GM12878 (cell line): ENCODE data around the gene PALLD. TPM values are rescaled to one million over a fixed set of nuclear protein-coding genes. Genes with fewer than 3 reads are reported as not detected.

ENCODE experiments used
- ATAC-seq: fragments of 200-7000 bp; cut with Tn5 transposase; 3 replicates; pipeline ENCODE4 v1.9.1; 2020; ENCODE audit warnings: mild to moderate bottlenecking, moderate library complexity
- BruUV-seq: library from RNA; stranded (reverse); fragments of 400-500 nt; replicated peaks from 2 replicates; lab custom pipeline; 2021; lab: Mats Ljungman, UMichigan
- CTCF ChIA-PET: fragments of 300-600 bp; sonication (Branson Sonifier 250); formaldehyde crosslinking; extraction: SDS; loops from one replicate; lab custom pipeline; 2021; ENCODE audit warnings: inconsistent platforms; lab: Yijun Ruan, JAX
- POLR2A ChIA-PET: fragments of 350-600 bp; formaldehyde crosslinking; extraction: SDS; loops from one replicate; lab custom pipeline; 2021; ENCODE audit warnings: inconsistent platforms; lab: Charles Lee
- RAD21 ChIA-PET: fragments of 300-600 bp; sonication (Branson Sonifier 250); formaldehyde crosslinking; loops from one replicate; lab custom pipeline; 2023; ENCODE audit warnings: antibody characterized with exemption; ENCODE audit not compliant: unreplicated experiment; lab: Charles Lee
- SMC1A ChIA-PET: fragments of 300-600 bp; sonication (Branson Sonifier 250); formaldehyde crosslinking; loops from one replicate; lab custom pipeline; 2023; ENCODE audit not compliant: unreplicated experiment, uncharacterized antibody; lab: Charles Lee
- DNase-seq: peaks from one replicate; pipeline ENCODE4 v3.0.0-alpha.2; 2011; ENCODE audit warnings: low read depth, low spot score
- FAIRE-seq: peaks from 3 replicates; lab custom pipeline; 2011; peaks lifted over from hg19 to GRCh38; lab: Jason Lieb, UNC
- H2AFZ ChIP-seq: 2 replicates; pipeline ENCODE4 v1.6.0; 2011; ENCODE audit warnings: low read depth, low read length, control low read depth; ENCODE audit not compliant: control insufficient read depth
- H3K27ac ChIP-seq: 2 replicates; pipeline ENCODE4 v1.5.1; 2011; ENCODE audit warnings: control low read depth; ENCODE audit not compliant: control insufficient read depth, insufficient read depth
- H3K27me3 ChIP-seq, 2 experiments: replicated peaks in 1 of 2; 2 replicates each; pipeline versions ENCODE4 v1.6.0 to v1.6.1; 2011; ENCODE audit warnings: low read length in 1 of 2; ENCODE audit not compliant: control insufficient read depth in 2 of 2, insufficient read depth in 2 of 2
- H3K36me3 ChIP-seq, 2 experiments: 2 replicates each; pipeline ENCODE4 v1.5.1; 2011; ENCODE audit warnings: low read length in 1 of 2; ENCODE audit not compliant: control insufficient read depth in 2 of 2, insufficient read depth in 2 of 2
- H3K4me1 ChIP-seq: 2 replicates; pipeline ENCODE4 v1.6.1; 2011; ENCODE audit warnings: mild to moderate bottlenecking, low read length, moderate library complexity, mixed read lengths; ENCODE audit not compliant: control insufficient read depth, insufficient read depth
- H3K4me2 ChIP-seq: 2 replicates; pipeline ENCODE4 v1.6.0; 2011; ENCODE audit warnings: control low read depth; ENCODE audit not compliant: control insufficient read depth, insufficient read depth
- H3K4me3 ChIP-seq: fragments of 200-600 bp; sonication (generic); 2 replicates; pipeline ENCODE4 v1.5.1; 2016
- H3K79me2 ChIP-seq: 2 replicates; pipeline ENCODE4 v1.6.0; 2011; ENCODE audit warnings: low read length; ENCODE audit not compliant: control insufficient read depth, insufficient read depth
- H3K9ac ChIP-seq: 2 replicates; pipeline ENCODE4 v1.8.0; 2011; ENCODE audit warnings: low read length, control low read depth, mixed read lengths; ENCODE audit not compliant: control insufficient read depth, insufficient read depth
- H3K9me3 ChIP-seq: replicated peaks from 3 replicates; pipeline ENCODE4 v1.5.1; 2011; ENCODE audit warnings: mild to moderate bottlenecking, low read length; ENCODE audit not compliant: control insufficient read depth, insufficient read depth
- H4K20me1 ChIP-seq: 2 replicates; pipeline ENCODE4 v1.6.0; 2011; ENCODE audit not compliant: control insufficient read depth, insufficient read depth
- LARP7 ChIP-seq: fragments of 450-650 bp; IDR thresholded peaks from 2 replicates; pipeline ENCODE4 v1.6.1; 2017; ENCODE audit warnings: mild to moderate bottlenecking
- NFXL1 ChIP-seq: fragments of 450-650 bp; IDR thresholded peaks from 2 replicates; pipeline ENCODE4 v1.6.1; 2017; ENCODE audit warnings: antibody characterized with exemption, mild to moderate bottlenecking, borderline replicate concordance
- POU2F2 ChIP-seq: IDR thresholded peaks from 3 replicates; pipeline ENCODE4 v1.6.1; 2011; ENCODE audit warnings: low read depth, mild to moderate bottlenecking, low read length, borderline replicate concordance
- RAD21 ChIP-seq: IDR thresholded peaks from 2 replicates; pipeline ENCODE4 v1.6.1; 2011; ENCODE audit warnings: mild to moderate bottlenecking, low read depth, low read length, moderate library complexity; ENCODE audit not compliant: insufficient read depth
- SIN3A ChIP-seq: IDR thresholded peaks from 2 replicates; pipeline ENCODE4 v1.6.1; 2012; ENCODE audit warnings: low read depth, low read length, improper control_type of control experiment
- TCF7 ChIP-seq: IDR thresholded peaks from 2 replicates; pipeline ENCODE4 v1.6.1; 2014; ENCODE audit warnings: antibody characterized with exemption, borderline replicate concordance
- ZNF622 ChIP-seq: fragments of 450-650 bp; IDR thresholded peaks from 2 replicates; pipeline ENCODE4 v1.6.1; 2017; ENCODE audit warnings: mild to moderate bottlenecking, inconsistent platforms
- WGBS: methylation state at CpG from one replicate; pipeline ENCODE4 v1.1.6; 2016; ENCODE audit warnings: low lambda C conversion rate; ENCODE audit not compliant: insufficient replicate concordance, insufficient coverage; ENCODE audit errors: missing lambda C conversion rate; 5-methylcytosine and 5-hydroxymethylcytosine counted together
- in situ Hi-C: fragments of 300-500 bp; cut with MboI; formaldehyde crosslinking; loops from 9 replicates; pipeline ENCODE4 v1.14.3; 2018; ENCODE audit warnings: mixed read lengths
- intact Hi-C: fragments of 100-400 bp; cut with micrococcal nuclease; formaldehyde crosslinking; loops from one replicate; pipeline ENCODE4 v1.14.2; 2022; ENCODE audit not compliant: unreplicated experiment
- polyA plus RNA-seq, 11 experiments: library from polyadenylated mRNA; depleted of rRNA in 4 of 11; unstranded in 6 of 11; stranded (reverse) in 5 of 11; fragments of >200 nt; fragmentation: Nextera tagmentation in 4 of 11; fragmentation: Illumina TruSeq in 1 of 11; extraction: Ambion mirVana in 4 of 11; extraction: Trizol in 1 of 11; gene quantifications; 1 replicate in 1 of 11; 2 replicates in 10 of 11; pipeline versions ENCODE4 v1.2.1 to v1.2.3, GENCODE V29; 2011 to 2016; ENCODE audit warnings: inconsistent platforms in 2 of 11, missing spikeins in 2 of 11, low read depth in 1 of 11
- total RNA-seq, 4 experiments: library from RNA; depleted of rRNA in 3 of 4; stranded (reverse); fragments of >200 nt in 3 of 4; fragmentation: Illumina TruSeq in 1 of 4; extraction: Trizol in 1 of 4; gene quantifications; 2 replicates each; pipeline versions ENCODE4 v1.2.1 to v1.2.3, GENCODE V29; 2013 to 2021
- TF ChIP-seq, protein P1 (sequence below): IDR thresholded peaks from 2 replicates; pipeline ENCODE4 v1.6.1; 2012; ENCODE audit warnings: improper control_type of control experiment, low read depth, low read length; ENCODE audit not compliant: insufficient replicate concordance
- TF ChIP-seq, protein P2 (sequence below): IDR thresholded peaks from 2 replicates; pipeline ENCODE4 v1.6.1; 2011; ENCODE audit warnings: low read depth, mild to moderate bottlenecking, low read length, moderate library complexity, borderline replicate concordance; ENCODE audit errors: extremely low read depth

The PALLD gene
- total and polyA plus RNA-seq, 10 of the 15 experiments (the other 5 are each of a cell fraction or from before 2014, with no cell fraction given), result 1.0 to 7.7 (median 1.7) TPM

DNA sequence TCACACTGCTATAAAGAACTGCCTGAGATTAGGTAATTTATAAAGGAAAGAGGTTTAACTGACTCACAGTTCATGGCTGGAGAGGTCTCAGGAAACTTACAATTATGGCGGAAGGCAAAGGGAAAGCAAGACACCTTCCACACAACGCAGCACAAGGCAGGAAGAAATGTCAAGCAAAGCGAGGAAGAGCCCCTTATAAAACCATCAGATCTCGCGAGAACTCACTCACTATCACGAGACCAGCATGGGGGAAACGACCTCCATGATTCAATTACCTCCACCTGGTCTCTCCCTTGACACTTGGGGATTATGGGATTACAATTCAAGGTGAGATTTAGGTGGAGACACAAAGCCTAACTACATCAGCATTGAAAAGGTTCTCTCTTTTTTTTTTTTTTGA lies 39.6 kb downstream of the PALLD start:
- H3K9me3 ChIP-seq, result no peaks in the 10 kb centered on the region
- TF ChIP-seq NFXL1, result no peak
- TF ChIP-seq, protein P1, sequence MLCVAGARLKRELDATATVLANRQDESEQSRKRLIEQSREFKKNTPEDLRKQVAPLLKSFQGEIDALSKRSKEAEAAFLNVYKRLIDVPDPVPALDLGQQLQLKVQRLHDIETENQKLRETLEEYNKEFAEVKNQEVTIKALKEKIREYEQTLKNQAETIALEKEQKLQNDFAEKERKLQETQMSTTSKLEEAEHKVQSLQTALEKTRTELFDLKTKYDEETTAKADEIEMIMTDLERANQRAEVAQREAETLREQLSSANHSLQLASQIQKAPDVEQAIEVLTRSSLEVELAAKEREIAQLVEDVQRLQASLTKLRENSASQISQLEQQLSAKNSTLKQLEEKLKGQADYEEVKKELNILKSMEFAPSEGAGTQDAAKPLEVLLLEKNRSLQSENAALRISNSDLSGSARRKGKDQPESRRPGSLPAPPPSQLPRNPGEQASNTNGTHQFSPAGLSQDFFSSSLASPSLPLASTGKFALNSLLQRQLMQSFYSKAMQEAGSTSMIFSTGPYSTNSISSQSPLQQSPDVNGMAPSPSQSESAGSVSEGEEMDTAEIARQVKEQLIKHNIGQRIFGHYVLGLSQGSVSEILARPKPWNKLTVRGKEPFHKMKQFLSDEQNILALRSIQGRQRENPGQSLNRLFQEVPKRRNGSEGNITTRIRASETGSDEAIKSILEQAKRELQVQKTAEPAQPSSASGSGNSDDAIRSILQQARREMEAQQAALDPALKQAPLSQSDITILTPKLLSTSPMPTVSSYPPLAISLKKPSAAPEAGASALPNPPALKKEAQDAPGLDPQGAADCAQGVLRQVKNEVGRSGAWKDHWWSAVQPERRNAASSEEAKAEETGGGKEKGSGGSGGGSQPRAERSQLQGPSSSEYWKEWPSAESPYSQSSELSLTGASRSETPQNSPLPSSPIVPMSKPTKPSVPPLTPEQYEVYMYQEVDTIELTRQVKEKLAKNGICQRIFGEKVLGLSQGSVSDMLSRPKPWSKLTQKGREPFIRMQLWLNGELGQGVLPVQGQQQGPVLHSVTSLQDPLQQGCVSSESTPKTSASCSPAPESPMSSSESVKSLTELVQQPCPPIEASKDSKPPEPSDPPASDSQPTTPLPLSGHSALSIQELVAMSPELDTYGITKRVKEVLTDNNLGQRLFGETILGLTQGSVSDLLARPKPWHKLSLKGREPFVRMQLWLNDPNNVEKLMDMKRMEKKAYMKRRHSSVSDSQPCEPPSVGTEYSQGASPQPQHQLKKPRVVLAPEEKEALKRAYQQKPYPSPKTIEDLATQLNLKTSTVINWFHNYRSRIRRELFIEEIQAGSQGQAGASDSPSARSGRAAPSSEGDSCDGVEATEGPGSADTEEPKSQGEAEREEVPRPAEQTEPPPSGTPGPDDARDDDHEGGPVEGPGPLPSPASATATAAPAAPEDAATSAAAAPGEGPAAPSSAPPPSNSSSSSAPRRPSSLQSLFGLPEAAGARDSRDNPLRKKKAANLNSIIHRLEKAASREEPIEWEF, result no peak
- TF ChIP-seq SIN3A, result no peak
- TF ChIP-seq LARP7, result no peak
- no peak for TF ChIP-seq ZNF622
- no peak for TF ChIP-seq POU2F2
- TF ChIP-seq RAD21, result no peak
- no peak for TF ChIP-seq TCF7
- TF ChIP-seq, protein P2, sequence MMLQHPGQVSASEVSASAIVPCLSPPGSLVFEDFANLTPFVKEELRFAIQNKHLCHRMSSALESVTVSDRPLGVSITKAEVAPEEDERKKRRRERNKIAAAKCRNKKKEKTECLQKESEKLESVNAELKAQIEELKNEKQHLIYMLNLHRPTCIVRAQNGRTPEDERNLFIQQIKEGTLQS, result no peak
- TF ChIP-seq, all 136 proteins: peak for 0
- H4K20me1 ChIP-seq, result no peaks in the 10 kb centered on the region
- FAIRE-seq (no peak), ATAC-seq (no peak), DNase-seq (no peak)
- H3K79me2 ChIP-seq, result no peaks in the 10 kb centered on the region
- ChIA-PET SMC1A (no interaction called here), POLR2A (no interaction called here), CTCF (no interaction called here), RAD21 (no interaction called here)
- H3K27ac ChIP-seq, result no peak overlapping the region
- in situ Hi-C loops (no loop called here), intact Hi-C loops (no loop called here)
- H3K36me3 ChIP-seq, result no peaks in the 10 kb centered on the region
- H3K9ac ChIP-seq, result no peak overlapping the region
- 29% methylated on average over 7 of the region's 7 CpGs for WGBS
- no peak overlapping the region for H3K4me3 ChIP-seq
- no peak overlapping the region for H2AFZ ChIP-seq
- H3K4me1 ChIP-seq, result no peaks in the 10 kb centered on the region
- no peak overlapping the region for H3K4me2 ChIP-seq
- no TSS peak for BruUV-seq
- H3K27me3 ChIP-seq, result no peaks in the 10 kb centered on the region; a peak in 1 of 4 replicates
